Dendritic cell treated with granulocyte-macrophage colony-stimulating factor and Interleukin-4, amounts not matched to agents 40 ng/mL and 50 ng/mL, for 4 days (primary cell): ENCODE measurements around the gene MPPED1.

Experiments
- H3K27ac Mint-ChIP-seq: one replicate; pipeline ENCODE4 v1.8.0; 2022; ENCODE audit warnings: mild to moderate bottlenecking, mixed read lengths
- H3K27me3 Mint-ChIP-seq: one replicate; pipeline ENCODE4 v1.8.0; 2022; ENCODE audit warnings: mild to moderate bottlenecking, mixed read lengths
- H3K36me3 Mint-ChIP-seq: one replicate; pipeline ENCODE4 v1.8.0; 2022; ENCODE audit warnings: low read depth, mixed read lengths
- H3K4me1 Mint-ChIP-seq: one replicate; pipeline ENCODE4 v1.8.0; 2022; ENCODE audit warnings: low read depth, mixed read lengths
- H3K4me3 Mint-ChIP-seq: one replicate; pipeline ENCODE4 v1.8.0; 2022; ENCODE audit warnings: mild to moderate bottlenecking, moderate library complexity, mixed read lengths
- H3K9me3 Mint-ChIP-seq: one replicate; pipeline ENCODE4 v1.8.0; 2022; ENCODE audit warnings: mixed read lengths
- intact Hi-C: fragments of 100-400 bp; cut with micrococcal nuclease; formaldehyde crosslinking; loops from one replicate; pipeline ENCODE4 v1.15.0; 2022

The MPPED1 gene

GRCh38 chr22:43398246-43398645 lies 13.6 kb upstream of the MPPED1 start:
- Mint-ChIP-seq H3K9me3 (no peaks in the 10 kb centered on the region), H3K27ac (no peak overlapping the region), H3K27me3 (peaks cover 19% of the 10 kb centered on the region), H3K4me3 (no peak overlapping the region), H3K4me1 (no peaks in the 10 kb centered on the region), H3K36me3 (no peaks in the 10 kb centered on the region)
- intact Hi-C loops, result no loop called here

GRCh38 chr22:43398910-43399309 lies 12.9 kb upstream of the MPPED1 start:
- Mint-ChIP-seq H3K4me3 (no peak overlapping the region), H3K27ac (no peak overlapping the region), H3K27me3 (peaks cover 19% of the 10 kb centered on the region), H3K9me3 (no peaks in the 10 kb centered on the region), H3K4me1 (no peaks in the 10 kb centered on the region), H3K36me3 (no peaks in the 10 kb centered on the region)
- intact Hi-C loops, result no loop called here

GRCh38 chr22:43399338-43399979 lies 12.4 kb upstream of the MPPED1 start:
- Mint-ChIP-seq H3K27ac (no peak overlapping the region), H3K4me3 (no peak overlapping the region), H3K4me1 (no peaks in the 10 kb centered on the region), H3K36me3 (no peaks in the 10 kb centered on the region), H3K27me3 (peaks cover 19% of the 10 kb centered on the region), H3K9me3 (no peaks in the 10 kb centered on the region)
- intact Hi-C loops, result no loop called here

GRCh38 chr22:43399980-43400358 lies 11.8 kb upstream of the MPPED1 start:
- Mint-ChIP-seq H3K27me3 (peaks cover 19% of the 10 kb centered on the region), H3K9me3 (no peaks in the 10 kb centered on the region)
- intact Hi-C loops, result no loop called here

GRCh38 chr22:43400449-43400848 lies 11.4 kb upstream of the MPPED1 start:
- peaks cover 19% of the 10 kb centered on the region for H3K27me3 Mint-ChIP-seq
- no peak overlapping the region for H3K4me3 Mint-ChIP-seq
- no peaks in the 10 kb centered on the region for H3K4me1 Mint-ChIP-seq
- H3K9me3 Mint-ChIP-seq, result no peaks in the 10 kb centered on the region
- H3K27ac Mint-ChIP-seq, result no peak overlapping the region
- intact Hi-C loops, result no loop called here
- no peaks in the 10 kb centered on the region for H3K36me3 Mint-ChIP-seq

More at GRCh38 chr22:43399980-43400358, 11.8 kb upstream of the MPPED1 start:
- H3K4me1 Mint-ChIP-seq, result no peaks in the 10 kb centered on the region
- no peak overlapping the region for H3K27ac Mint-ChIP-seq
- no peaks in the 10 kb centered on the region for H3K36me3 Mint-ChIP-seq
- no peak overlapping the region for H3K4me3 Mint-ChIP-seq

- Mint-ChIP-seq H3K27ac (no peak overlapping the region), H3K4me1 (no peaks in the 10 kb centered on the region), H3K4me3 (no peak overlapping the region), H3K36me3 (no peaks in the 10 kb centered on the region), H3K9me3 (no peaks in the 10 kb centered on the region), H3K27me3 (peaks cover 20% of the 10 kb centered on the region)
- intact Hi-C loops, result no loop called here
These were observed 10.6 kb upstream of the MPPED1 start for GRCh38 chr22:43401233-43401632.

GRCh38 chr22:43401661-43402060 lies 10.2 kb upstream of the MPPED1 start:
- Mint-ChIP-seq H3K27me3 (peaks cover 16% of the 10 kb centered on the region), H3K4me3 (no peak overlapping the region)

GRCh38 chr22:43402128-43402527 lies 9.7 kb upstream of the MPPED1 start:
- H3K27ac Mint-ChIP-seq, result no peak overlapping the region
- intact Hi-C loops, result no loop called here
- no peak overlapping the region for H3K4me3 Mint-ChIP-seq
- H3K36me3 Mint-ChIP-seq, result no peaks in the 10 kb centered on the region
- H3K4me1 Mint-ChIP-seq, result no peaks in the 10 kb centered on the region
- peaks cover 12% of the 10 kb centered on the region for H3K27me3 Mint-ChIP-seq
- no peaks in the 10 kb centered on the region for H3K9me3 Mint-ChIP-seq

More at GRCh38 chr22:43401661-43402060, 10.2 kb upstream of the MPPED1 start:
- no peak overlapping the region for H3K27ac Mint-ChIP-seq
- H3K4me1 Mint-ChIP-seq, result no peaks in the 10 kb centered on the region
- no peaks in the 10 kb centered on the region for H3K36me3 Mint-ChIP-seq
- no peaks in the 10 kb centered on the region for H3K9me3 Mint-ChIP-seq
- intact Hi-C loops, result no loop called here

GRCh38 chr22:43404673-43405385 lies 7.0 kb upstream of the MPPED1 start:
- no peaks in the 10 kb centered on the region for H3K9me3 Mint-ChIP-seq
- no peak overlapping the region for H3K4me3 Mint-ChIP-seq
- H3K36me3 Mint-ChIP-seq, result no peaks in the 10 kb centered on the region
- intact Hi-C loops, result no loop called here
- H3K27ac Mint-ChIP-seq, result no peak overlapping the region
- no peaks in the 10 kb centered on the region for H3K4me1 Mint-ChIP-seq
- peaks cover 20% of the 10 kb centered on the region for H3K27me3 Mint-ChIP-seq

GRCh38 chr22:43406186-43406790 lies 5.5 kb upstream of the MPPED1 start:
- intact Hi-C loops, result no loop called here
- H3K36me3 Mint-ChIP-seq, result no peaks in the 10 kb centered on the region

GRCh38 chr22:43407591-43407990 lies 4.2 kb upstream of the MPPED1 start:
- Mint-ChIP-seq H3K4me1 (no peaks in the 10 kb centered on the region), H3K27ac (no peak overlapping the region), H3K9me3 (no peaks in the 10 kb centered on the region)

More at GRCh38 chr22:43406186-43406790, 5.5 kb upstream of the MPPED1 start:
- H3K9me3 Mint-ChIP-seq, result no peaks in the 10 kb centered on the region
- H3K27me3 Mint-ChIP-seq, result peaks cover 32% of the 10 kb centered on the region
- H3K4me1 Mint-ChIP-seq, result no peaks in the 10 kb centered on the region
- no peak overlapping the region for H3K27ac Mint-ChIP-seq
- H3K4me3 Mint-ChIP-seq, result no peak overlapping the region

GRCh38 chr22:43408009-43408408 lies 3.8 kb upstream of the MPPED1 start:
- peaks cover 40% of the 10 kb centered on the region for H3K27me3 Mint-ChIP-seq
- H3K4me1 Mint-ChIP-seq, result no peaks in the 10 kb centered on the region
- intact Hi-C loops, result no loop called here

More at GRCh38 chr22:43407591-43407990, 4.2 kb upstream of the MPPED1 start:
- Mint-ChIP-seq H3K36me3 (no peaks in the 10 kb centered on the region), H3K4me3 (no peak overlapping the region), H3K27me3 (peaks cover 36% of the 10 kb centered on the region)
- intact Hi-C loops, result no loop called here

GRCh38 chr22:43409046-43409445 lies 2.8 kb upstream of the MPPED1 start:
- intact Hi-C loops, result no loop called here
- Mint-ChIP-seq H3K9me3 (no peaks in the 10 kb centered on the region), H3K27ac (no peak overlapping the region), H3K36me3 (no peaks in the 10 kb centered on the region), H3K4me1 (no peaks in the 10 kb centered on the region), H3K4me3 (no peak overlapping the region), H3K27me3 (peaks cover 49% of the 10 kb centered on the region)

More at GRCh38 chr22:43408009-43408408, 3.8 kb upstream of the MPPED1 start:
- Mint-ChIP-seq H3K36me3 (no peaks in the 10 kb centered on the region), H3K4me3 (no peak overlapping the region), H3K9me3 (no peaks in the 10 kb centered on the region), H3K27ac (no peak overlapping the region)

- Mint-ChIP-seq H3K27ac (no peak overlapping the region), H3K9me3 (no peaks in the 10 kb centered on the region), H3K36me3 (no peaks in the 10 kb centered on the region), H3K27me3 (peaks cover 56% of the 10 kb centered on the region), H3K4me3 (no peak overlapping the region), H3K4me1 (no peaks in the 10 kb centered on the region)
- intact Hi-C loops, result no loop called here
These were observed 2.0 kb upstream of the MPPED1 start for GRCh38 chr22:43409800-43410199.
